HG02623 (cell line): ENCODE data around the gene OPRL1.

Experiments used
- ATAC-seq: cut with Tn5 transposase; IDR thresholded peaks from one replicate; pipeline ENCODE4 v1.9.1; 2021; ENCODE audit warnings: moderate library complexity; ENCODE audit not compliant: unreplicated experiment

OPRL1 gene

GRCh38 chr20:64070244-64070993 is 9.5 kb upstream of the OPRL1 start:
- no peak for ATAC-seq

- no peak for ATAC-seq
Measured at GRCh38 chr20:64071341-64072332, 8.2 kb upstream of the OPRL1 start.

GRCh38 chr20:64072498-64073063 is 7.3 kb upstream of the OPRL1 start:
- ATAC-seq = no peak

- no peak for ATAC-seq
Measured at GRCh38 chr20:64073476-64074183, 6.3 kb upstream of the OPRL1 start.

- ATAC-seq = no peak
Measured at GRCh38 chr20:64074184-64074789, 5.6 kb upstream of the OPRL1 start.

GRCh38 chr20:64074963-64075362 is 4.9 kb upstream of the OPRL1 start:
- ATAC-seq = no peak

GRCh38 chr20:64075556-64075955 is 4.3 kb upstream of the OPRL1 start:
- no peak for ATAC-seq

GRCh38 chr20:64076061-64076997 is 3.6 kb upstream of the OPRL1 start:
- ATAC-seq = no peak

GRCh38 chr20:64077094-64077493 is 2.8 kb upstream of the OPRL1 start:
- no peak for ATAC-seq

GRCh38 chr20:64077541-64077875 is 2.4 kb upstream of the OPRL1 start:
- ATAC-seq = no peak

GRCh38 chr20:64077876-64078551 is 1.9 kb upstream of the OPRL1 start:
- ATAC-seq = no peak

- ATAC-seq = no peak
Measured at GRCh38 chr20:64078934-64079272, 979 bp upstream of the OPRL1 start.

GRCh38 chr20:64079273-64080012 is 439 bp upstream of the OPRL1 start, which contains the start of gene RGS19:
Gene RGS19 (minus strand): TSS chr20:64079518. CDS start chr20:64076886, 2,632 bp downstream.
- ATAC-seq = peak; percentile 32

- no peak for ATAC-seq
Measured at GRCh38 chr20:64080813-64081623, 1.1 kb downstream of the OPRL1 start.

GRCh38 chr20:64081624-64081964 is 1.7 kb downstream of the OPRL1 start:
- no peak for ATAC-seq

- ATAC-seq = no peak
Measured at GRCh38 chr20:64082126-64082731, 2.3 kb downstream of the OPRL1 start.

GRCh38 chr20:64082820-64083377 is 3.0 kb downstream of the OPRL1 start:
- no peak for ATAC-seq
